ENCODE results near the gene DCTN4.

DNA sequence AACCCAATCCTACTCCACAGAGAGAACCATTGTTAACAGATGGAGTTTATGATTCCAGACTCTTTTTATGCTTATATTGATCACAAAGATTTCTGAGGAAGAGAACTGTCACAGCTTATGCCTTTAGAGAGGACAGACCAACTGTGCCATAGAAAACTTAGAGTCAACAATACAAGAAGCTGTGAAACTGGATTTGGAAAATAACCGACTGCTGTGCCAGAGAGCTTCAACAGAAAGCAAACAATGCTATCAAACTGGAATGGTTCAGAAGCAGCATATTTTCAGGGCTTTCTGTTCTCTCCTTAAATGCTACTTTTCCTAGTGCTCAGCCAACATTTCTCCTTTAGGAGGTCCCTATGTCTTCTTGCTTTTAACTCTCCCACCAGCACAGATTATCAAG lies 5.0 kb downstream of the DCTN4 start:
- TF ChIP-seq POLR2A (IDR thresholded peaks at IDR 0.05; ENCODE audit: low read length), result no peak
- no peak for TF ChIP-seq GATA1 (IDR thresholded peaks at IDR 0.05; ENCODE audit: low read depth, low read length)

All from erythroblast (primary cell).